HepG2 (cell line): ENCODE measurements around the gene LDB3. TPM values are rescaled to one million over a fixed set of nuclear protein-coding genes. Genes with fewer than 3 reads are reported as not detected.

Experiments used
- ATF7-NPFF ChIP-seq: sonication (generic); formaldehyde crosslinking; IDR thresholded peaks from 2 replicates; pipeline ENCODE4 v1.8.1; 2023; ENCODE audit warnings: mild to moderate bottlenecking, low read depth, missing genetic modification reagents, moderate library complexity
- CHD4 ChIP-seq: fragments of 200-600 bp; sonication (generic); IDR thresholded peaks from 2 replicates; pipeline ENCODE4 v1.7.0; 2017; ENCODE audit warnings: mild to moderate bottlenecking, low read length, borderline replicate concordance
- GPBP1L1 ChIP-seq: sonication (generic); formaldehyde crosslinking; IDR thresholded peaks from 2 replicates; pipeline ENCODE4 v1.5.0; 2020; ENCODE audit warnings: mild to moderate bottlenecking, missing genetic modification reagents
- LRRFIP1 ChIP-seq: sonication (generic); formaldehyde crosslinking; conservative IDR thresholded peaks from 2 replicates; pipeline ENCODE4 v1.4.0; 2020; ENCODE audit warnings: missing genetic modification reagents
- MAFG ChIP-seq: sonication (generic); formaldehyde crosslinking; IDR thresholded peaks from 2 replicates; pipeline ENCODE4 v1.5.1; 2020; ENCODE audit warnings: mild to moderate bottlenecking, missing genetic modification reagents
- MED8 ChIP-seq: sonication (generic); formaldehyde crosslinking; IDR thresholded peaks from 2 replicates; pipeline ENCODE4 v1.8.1; 2023; ENCODE audit warnings: mild to moderate bottlenecking, missing genetic modification reagents; ENCODE audit not compliant: insufficient replicate concordance
- MNT ChIP-seq: fragments of 450-650 bp; IDR thresholded peaks from 2 replicates; pipeline ENCODE4 v1.6.1; 2016
- NR1H2 ChIP-seq: sonication (generic); formaldehyde crosslinking; IDR thresholded peaks from 2 replicates; pipeline ENCODE4 v1.8.1; 2022; ENCODE audit warnings: low read depth, missing genetic modification reagents, borderline replicate concordance
- SUZ12 ChIP-seq: fragments of 150-350 bp; IDR thresholded peaks from 2 replicates; pipeline ENCODE4 v1.6.1; 2014; ENCODE audit warnings: low read depth, low read length
- TBX2 ChIP-seq: sonication (generic); formaldehyde crosslinking; IDR thresholded peaks from 2 replicates; pipeline ENCODE4 v1.5.0; 2020; ENCODE audit warnings: missing genetic modification reagents, mild to moderate bottlenecking, borderline replicate concordance
- ZBTB7B ChIP-seq: sonication (generic); formaldehyde crosslinking; IDR thresholded peaks from 2 replicates; pipeline ENCODE4 v1.4.0; 2020; ENCODE audit warnings: missing genetic modification reagents
- ZFY ChIP-seq: sonication (generic); formaldehyde crosslinking; IDR thresholded peaks from 2 replicates; pipeline ENCODE4 v1.4.0; 2020; ENCODE audit warnings: missing genetic modification reagents
- ZNF205 ChIP-seq: IDR thresholded peaks from 2 replicates; pipeline ENCODE4 v1.6.1; 2018; ENCODE audit warnings: missing biosample characterization, missing genetic modification reagents
- ZNF225 ChIP-seq: sonication (generic); formaldehyde crosslinking; IDR thresholded peaks from 2 replicates; pipeline ENCODE4 v1.4.0; 2020; ENCODE audit warnings: mild to moderate bottlenecking, missing genetic modification reagents
- ZNF263 ChIP-seq: sonication (generic); formaldehyde crosslinking; IDR thresholded peaks from 2 replicates; pipeline ENCODE4 v1.4.0; 2020; ENCODE audit warnings: missing genetic modification reagents
- ZNF337 ChIP-seq: sonication (generic); formaldehyde crosslinking; IDR thresholded peaks from 2 replicates; pipeline ENCODE4 v1.5.1; 2020; ENCODE audit warnings: missing genetic modification reagents, low read depth, mild to moderate bottlenecking, borderline replicate concordance
- ZNF362 ChIP-seq: sonication (generic); formaldehyde crosslinking; IDR thresholded peaks from 2 replicates; pipeline ENCODE4 v1.4.0; 2020; ENCODE audit warnings: missing genetic modification reagents, mild to moderate bottlenecking, borderline replicate concordance
- ZNF550 ChIP-seq: sonication (generic); formaldehyde crosslinking; IDR thresholded peaks from 2 replicates; pipeline ENCODE4 v1.4.0; 2020; ENCODE audit warnings: mild to moderate bottlenecking, missing genetic modification reagents, borderline replicate concordance
- ZNF562 ChIP-seq: sonication (generic); formaldehyde crosslinking; IDR thresholded peaks from 2 replicates; pipeline ENCODE4 v1.8.0; 2022; ENCODE audit warnings: missing genetic modification reagents, borderline replicate concordance
- ZNF569 ChIP-seq: sonication (generic); formaldehyde crosslinking; IDR thresholded peaks from 2 replicates; pipeline ENCODE4 v1.5.0; 2020; ENCODE audit warnings: mild to moderate bottlenecking, missing genetic modification reagents, moderate library complexity, borderline replicate concordance
- ZNF800 ChIP-seq: sonication (generic); formaldehyde crosslinking; IDR thresholded peaks from 2 replicates; pipeline ENCODE4 v1.4.0; 2020; ENCODE audit warnings: missing genetic modification reagents
- polyA plus RNA-seq, 8 experiments: library from polyadenylated mRNA; depleted of rRNA in 3 of 8; stranded (reverse) in 7 of 8; unstranded in 1 of 8; fragments of >200 nt; fragmentation: Illumina TruSeq in 4 of 8; extraction: Trizol in 4 of 8; gene quantifications; 2 replicates each; pipeline versions ENCODE4 v1.2.1 to v1.2.3, GENCODE V29; 2011 to 2016; ENCODE audit warnings: low read depth in 4 of 8, missing spikeins in 1 of 8, mixed read lengths in 1 of 8; ENCODE audit not compliant: insufficient read depth in 1 of 8
- total RNA-seq, 5 experiments: library from RNA; depleted of rRNA; stranded (reverse); fragments of >200 nt; fragmentation: Illumina TruSeq; extraction: Trizol; gene quantifications; 2 replicates each; pipeline ENCODE4 v1.2.3, GENCODE V29; 2016; ENCODE audit warnings: low read depth in 1 of 5

Gene LDB3
- total and polyA plus RNA-seq, 2 of the 13 experiments (the other 11 are each of a cell fraction or from before 2014, with no cell fraction given) = not detected

GRCh38 chr10:86757113-86757972 lies 89.0 kb downstream of the LDB3 start (continued):
- no peak for TF ChIP-seq SUZ12
- TF ChIP-seq ZNF337 = no peak
- TF ChIP-seq ZNF569 (CRISPR knock-in tag) = no peak
- no peak for TF ChIP-seq ZNF550 (CRISPR knock-in tag)
- TF ChIP-seq MNT = no peak
- TF ChIP-seq CHD4 = no peak
- TF ChIP-seq ZNF362 (CRISPR knock-in tag) = 0 out of 2 replicates have a peak, but pooled peaks have one; percentile 33
- TF ChIP-seq ZFY = 0 out of 2 replicates have a peak, but pooled peaks have one; percentile 7
- TF ChIP-seq ZNF205 (CRISPR knock-in tag) = no peak
- TF ChIP-seq ZNF562 (CRISPR knock-in tag) = no peak
- no peak for TF ChIP-seq ZBTB7B
- TF ChIP-seq MAFG = no peak
- TF ChIP-seq ZNF800 = no peak
- no peak for TF ChIP-seq LRRFIP1
- no peak for TF ChIP-seq TBX2 (CRISPR knock-in tag)
- TF ChIP-seq GPBP1L1 (CRISPR knock-in tag) = no peak
- TF ChIP-seq ZNF263 (CRISPR knock-in tag) = no peak
- no peak for TF ChIP-seq NR1H2 (CRISPR knock-in tag)
- TF ChIP-seq ZNF225 (CRISPR knock-in tag) = no peak
- no peak for TF ChIP-seq MED8
- no peak for TF ChIP-seq ATF7-NPFF (CRISPR knock-in tag)
